ENCODE measurements around the gene SKP1.

- TF ChIP-seq EZH2phosphoT487 (IDR thresholded peaks at IDR 0.05; ENCODE audit: low read depth), result no peak
- TF ChIP-seq, protein P1, sequence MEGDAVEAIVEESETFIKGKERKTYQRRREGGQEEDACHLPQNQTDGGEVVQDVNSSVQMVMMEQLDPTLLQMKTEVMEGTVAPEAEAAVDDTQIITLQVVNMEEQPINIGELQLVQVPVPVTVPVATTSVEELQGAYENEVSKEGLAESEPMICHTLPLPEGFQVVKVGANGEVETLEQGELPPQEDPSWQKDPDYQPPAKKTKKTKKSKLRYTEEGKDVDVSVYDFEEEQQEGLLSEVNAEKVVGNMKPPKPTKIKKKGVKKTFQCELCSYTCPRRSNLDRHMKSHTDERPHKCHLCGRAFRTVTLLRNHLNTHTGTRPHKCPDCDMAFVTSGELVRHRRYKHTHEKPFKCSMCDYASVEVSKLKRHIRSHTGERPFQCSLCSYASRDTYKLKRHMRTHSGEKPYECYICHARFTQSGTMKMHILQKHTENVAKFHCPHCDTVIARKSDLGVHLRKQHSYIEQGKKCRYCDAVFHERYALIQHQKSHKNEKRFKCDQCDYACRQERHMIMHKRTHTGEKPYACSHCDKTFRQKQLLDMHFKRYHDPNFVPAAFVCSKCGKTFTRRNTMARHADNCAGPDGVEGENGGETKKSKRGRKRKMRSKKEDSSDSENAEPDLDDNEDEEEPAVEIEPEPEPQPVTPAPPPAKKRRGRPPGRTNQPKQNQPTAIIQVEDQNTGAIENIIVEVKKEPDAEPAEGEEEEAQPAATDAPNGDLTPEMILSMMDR (IDR thresholded peaks at IDR 0.05; ENCODE audit: low read depth, low read length), result no peak
These were observed at the start of gene SKP1 for GRCh38 chr5:134176511-134177368.
